Measurements from ENCODE around the gene CACNG1.

The CACNG1 gene

DNA sequence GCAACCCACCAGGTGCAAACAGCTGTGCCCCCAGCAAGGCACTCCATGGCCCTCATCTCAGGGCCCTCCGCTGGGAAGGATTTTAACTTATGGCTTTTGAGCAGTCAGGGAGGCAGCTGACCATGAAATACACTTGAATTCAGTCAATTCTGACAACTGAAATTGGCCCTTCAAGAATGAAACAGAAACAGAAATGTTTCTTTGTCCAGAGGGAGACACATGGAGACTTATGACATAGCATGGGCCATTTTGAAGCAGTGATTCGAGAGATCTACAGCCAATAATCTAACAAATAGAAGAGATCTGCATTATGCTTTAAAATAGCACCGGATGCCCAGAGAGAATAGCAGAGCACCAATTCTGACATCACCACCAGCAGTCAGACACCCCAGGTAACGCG, 7.5 kb downstream of the CACNG1 start:
- DNase-seq (ENCODE audit: low read depth) = no peak

DNA sequence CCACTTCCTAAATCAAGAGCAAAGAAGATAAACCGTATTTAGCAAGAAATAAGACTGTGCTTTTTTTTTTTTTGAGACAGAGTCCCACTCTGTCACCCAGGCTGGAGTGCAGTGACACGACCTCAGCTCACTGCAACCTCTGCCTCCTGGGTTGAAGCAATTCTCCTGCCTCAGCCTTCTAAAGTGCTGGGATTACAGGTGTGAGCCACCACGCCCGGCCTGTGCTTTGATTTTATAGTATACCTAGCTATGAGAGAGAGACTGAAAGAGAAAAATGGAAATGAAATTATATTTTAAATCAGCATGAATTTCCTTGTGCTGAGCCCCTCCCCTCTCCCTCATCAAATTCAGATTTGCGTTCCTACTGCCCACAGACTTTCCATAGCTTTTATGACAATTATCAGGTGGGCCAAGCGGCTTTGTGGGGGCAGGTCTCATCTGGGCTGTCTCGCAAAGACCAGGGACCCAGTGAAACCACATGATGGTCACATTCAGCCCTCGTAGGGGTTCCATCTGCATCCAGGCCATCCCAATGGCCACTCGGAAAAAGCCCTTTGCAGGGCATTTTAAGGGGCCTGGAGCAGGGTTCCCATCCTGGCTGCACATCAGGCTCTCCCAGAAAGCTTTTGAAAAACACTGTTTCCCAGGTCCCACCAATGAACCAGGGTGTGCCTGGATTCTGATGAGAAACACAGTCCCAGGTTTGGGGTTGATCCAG, 8.5 kb downstream of the CACNG1 start:
- no peak for DNase-seq (ENCODE audit: low read depth)

DNA sequence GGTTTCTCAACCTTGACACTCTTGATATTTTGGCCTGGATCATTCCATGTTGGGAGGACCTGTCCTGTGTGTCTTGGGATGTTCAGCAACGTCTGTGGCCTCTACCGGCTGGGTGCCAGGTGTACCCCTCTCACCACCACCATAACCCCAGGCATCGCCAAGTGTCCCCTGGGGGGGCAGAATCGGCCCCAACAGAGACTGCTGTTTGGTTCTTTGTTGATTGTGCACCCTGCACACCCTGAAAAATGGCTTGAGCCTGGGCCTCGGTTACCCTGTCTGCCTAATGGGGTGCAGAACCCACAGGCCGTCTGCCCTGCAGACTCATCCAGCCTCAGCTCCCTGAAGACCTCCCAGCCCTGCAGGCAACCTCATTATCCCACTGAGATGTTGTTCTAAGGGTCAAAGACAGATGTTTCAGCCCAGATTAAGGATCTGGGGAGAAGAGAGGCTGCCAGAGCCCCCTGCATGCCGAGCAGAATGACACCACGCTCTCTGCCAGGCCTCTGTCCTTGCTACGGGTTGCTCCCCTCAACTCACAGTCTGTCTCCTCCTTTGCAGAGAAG, 9.2 kb downstream of the CACNG1 start:
- DNase-seq (ENCODE audit: low read depth) = no peak

DNA sequence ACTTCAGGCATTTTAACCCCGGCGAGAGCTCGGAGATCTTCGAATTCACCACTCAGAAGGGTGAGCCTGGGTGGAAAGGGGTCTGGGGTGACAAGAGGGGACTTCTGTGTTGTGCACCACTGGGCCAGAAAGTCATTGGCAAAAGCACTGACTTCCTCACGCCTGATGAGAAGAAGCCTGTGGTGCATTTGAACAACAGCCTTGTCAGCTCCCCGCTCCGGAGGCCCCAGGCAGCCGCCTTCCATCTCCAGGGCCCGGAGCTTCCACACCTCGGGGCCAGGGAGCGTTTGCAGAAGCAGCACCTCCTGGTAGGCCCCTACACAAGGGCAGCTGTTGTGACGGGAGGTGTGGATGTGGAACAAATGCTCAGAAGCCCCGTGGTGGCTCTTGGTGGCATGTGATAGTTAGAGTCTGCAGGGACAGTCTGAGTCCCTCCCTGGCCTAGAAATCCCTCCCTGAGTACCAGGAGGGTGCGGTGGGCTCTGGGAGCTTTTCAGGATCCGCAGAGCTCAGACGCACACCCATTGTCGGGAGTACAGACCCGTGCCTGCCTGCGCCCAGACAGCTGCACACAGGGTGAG, 9.7 kb downstream of the CACNG1 start:
- no peak for DNase-seq (ENCODE audit: low read depth)

DNA sequence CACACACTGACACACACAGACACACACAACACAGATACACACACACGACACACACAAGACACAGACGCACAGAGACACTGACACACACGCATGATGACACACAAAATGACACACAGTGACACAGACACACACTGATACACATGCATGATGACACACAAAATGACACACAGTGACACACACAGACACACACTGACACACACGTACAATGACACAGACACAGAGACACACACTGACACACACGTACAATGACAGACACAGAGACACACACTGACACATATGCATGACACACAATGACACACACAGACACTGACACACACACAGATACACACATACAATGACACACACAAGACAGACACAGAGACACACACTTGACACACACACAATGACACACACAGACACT, 10.3 kb downstream of the CACNG1 start:
- no peak for DNase-seq (ENCODE audit: low read depth)

DNA sequence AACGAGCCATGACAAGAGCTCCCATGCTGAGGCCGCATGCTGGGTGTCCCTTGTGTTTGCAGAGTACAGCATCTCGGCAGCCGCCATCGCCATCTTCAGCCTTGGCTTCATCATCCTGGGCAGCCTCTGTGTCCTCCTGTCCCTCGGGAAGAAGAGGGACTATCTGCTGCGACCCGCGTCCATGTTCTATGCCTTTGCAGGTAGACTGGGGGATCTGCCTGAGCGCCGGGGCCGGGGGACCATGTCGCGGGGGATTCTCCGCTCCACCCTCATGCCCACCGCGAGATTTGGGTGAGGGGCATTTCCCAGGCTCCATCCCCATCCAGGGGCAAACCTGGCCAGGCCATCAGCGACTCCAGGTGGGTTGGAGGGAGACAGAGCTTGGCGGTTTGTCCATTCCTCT, 10.7 kb downstream of the CACNG1 start:
- DNase-seq (ENCODE audit: low read depth) = no peak

DNA sequence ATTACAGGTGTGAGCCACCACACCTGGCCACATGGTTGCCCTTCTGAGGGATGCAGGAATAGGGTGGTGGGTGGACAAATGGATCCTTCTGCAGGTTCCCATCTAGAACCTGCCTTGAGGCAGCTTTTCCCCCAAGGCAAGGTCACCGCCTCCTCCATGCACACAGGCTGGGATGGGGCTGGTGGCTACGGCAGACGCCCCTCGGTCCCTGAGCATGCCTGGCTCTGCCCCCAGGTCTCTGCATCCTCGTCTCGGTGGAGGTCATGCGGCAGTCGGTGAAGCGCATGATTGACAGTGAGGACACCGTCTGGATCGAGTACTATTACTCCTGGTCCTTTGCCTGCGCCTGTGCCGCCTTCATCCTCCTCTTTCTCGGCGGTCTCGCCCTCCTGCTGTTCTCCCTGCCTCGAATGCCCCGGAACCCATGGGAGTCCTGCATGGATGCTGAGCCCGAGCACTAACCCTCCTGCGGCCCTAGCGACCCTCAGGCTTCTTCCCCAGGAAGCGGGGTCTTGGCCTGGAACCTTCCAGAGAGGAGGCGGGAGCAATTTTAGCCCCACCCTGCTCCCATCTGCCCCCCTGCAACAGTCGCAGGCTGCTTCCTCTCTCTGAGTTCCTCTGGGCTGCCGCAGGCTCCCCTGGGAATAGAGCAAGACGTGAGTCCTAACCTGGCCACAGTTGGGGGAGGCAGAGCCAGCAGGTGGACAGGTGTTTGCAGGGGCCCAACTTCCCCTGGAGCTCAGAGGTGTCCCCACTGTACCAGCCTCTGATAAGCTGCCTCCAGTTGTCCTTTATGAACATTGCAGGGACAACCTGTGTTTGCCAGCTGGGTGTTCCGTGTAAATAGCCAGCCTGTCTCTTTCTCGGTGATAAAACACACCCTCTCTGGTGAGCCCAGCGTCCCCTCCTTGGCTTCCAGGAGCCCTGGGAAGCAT, 11.7 kb downstream of the CACNG1 start:
- no peak for DNase-seq (ENCODE audit: low read depth)

DNA sequence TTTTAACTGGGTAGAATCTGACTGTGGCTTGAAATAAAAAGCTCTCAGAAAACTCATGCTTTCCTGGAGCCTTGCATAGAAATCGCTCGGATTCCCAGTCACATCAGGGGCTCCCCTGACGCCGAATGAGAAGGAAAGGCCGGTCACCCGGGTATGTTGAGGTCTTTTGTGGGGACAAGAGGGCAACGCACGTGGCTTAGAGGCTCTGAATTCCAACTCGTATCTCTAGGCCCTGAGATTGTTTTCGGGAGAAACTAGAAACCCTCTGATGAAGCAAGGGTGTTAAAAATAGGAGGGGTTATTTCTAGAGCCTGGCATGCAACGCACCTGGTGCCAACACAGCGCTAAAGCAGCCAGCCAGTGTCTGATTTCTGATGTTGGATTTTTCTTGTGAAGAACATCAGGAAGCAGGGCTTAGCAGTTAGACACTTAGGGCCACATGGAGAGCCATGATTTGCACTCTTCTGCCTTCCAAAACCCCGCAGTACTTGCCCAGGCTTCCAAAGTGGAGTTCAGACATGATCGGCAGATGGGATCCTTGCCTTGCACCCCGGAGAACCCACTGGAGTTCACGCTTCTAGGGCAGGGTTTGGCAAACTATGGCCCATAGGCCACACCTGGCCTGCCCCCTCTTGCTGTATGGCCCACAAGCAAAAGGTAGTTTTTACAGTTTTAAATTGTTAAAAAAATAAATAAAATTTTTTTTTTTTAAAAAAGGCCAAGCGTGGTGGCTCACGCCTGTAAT, 12.6 kb downstream of the CACNG1 start:
- no peak for DNase-seq (ENCODE audit: low read depth)

DNA sequence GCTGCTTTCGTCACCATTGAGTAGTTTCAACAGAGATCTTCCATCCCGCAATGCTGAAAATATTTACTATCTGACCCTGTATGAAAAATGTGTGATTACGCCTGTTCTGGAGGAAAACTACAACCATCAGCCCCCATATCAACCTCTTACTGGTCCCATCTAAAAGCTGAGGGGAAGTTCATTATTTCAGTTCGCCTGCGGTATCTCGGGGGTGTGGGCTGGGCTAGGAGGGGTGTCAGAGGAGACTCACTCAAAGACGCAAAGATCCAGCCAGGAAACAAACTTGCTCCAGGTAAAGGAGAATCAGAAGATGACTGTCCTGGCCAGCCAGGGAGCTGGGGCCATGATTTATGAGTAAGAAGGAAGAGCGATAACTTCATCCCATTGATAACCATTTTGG, 13.7 kb downstream of the CACNG1 start:
- DNase-seq (ENCODE audit: low read depth) = no peak

DNA sequence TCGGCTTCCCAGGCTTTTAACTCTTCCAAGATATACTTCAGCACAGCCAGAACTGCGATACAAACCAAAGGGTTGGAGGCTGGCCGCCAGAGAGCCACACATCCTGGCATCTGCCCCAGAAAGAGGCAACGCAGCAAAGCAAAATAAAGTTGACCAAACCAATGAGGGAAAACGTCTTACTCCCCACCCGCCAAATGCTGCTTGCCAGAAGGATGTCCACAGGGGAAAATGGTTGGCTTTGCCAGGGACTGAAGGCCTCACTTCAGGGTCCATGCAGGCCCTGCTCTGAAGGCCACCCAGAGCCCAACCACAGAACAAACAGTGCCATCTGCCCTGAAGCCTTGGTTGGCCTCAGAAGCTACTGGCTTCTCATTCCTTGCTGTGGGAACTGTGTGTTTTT, 15.0 kb downstream of the CACNG1 start:
- DNase-seq (ENCODE audit: low read depth) = no peak

DNA sequence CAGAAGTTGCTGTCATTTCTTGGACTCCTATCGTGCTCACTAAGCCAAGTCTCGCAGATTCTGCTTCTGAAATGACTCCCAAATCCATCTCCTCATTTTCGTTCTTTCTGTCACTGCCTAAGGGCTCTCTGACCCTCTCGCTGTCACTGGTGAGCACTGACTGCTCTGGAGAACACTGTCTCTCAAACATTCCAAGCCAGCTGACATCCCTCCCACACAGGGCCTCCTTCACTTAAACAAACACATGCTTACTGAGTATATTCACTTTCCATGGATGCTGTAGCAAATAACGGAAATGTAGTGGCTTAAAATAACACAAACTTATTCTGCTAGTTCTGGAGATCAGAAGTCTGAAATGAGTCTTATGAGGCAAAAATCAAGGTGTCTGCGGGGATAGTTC, 18.8 kb downstream of the CACNG1 start:
- DNase-seq (ENCODE audit: low read depth) = no peak

DNA sequence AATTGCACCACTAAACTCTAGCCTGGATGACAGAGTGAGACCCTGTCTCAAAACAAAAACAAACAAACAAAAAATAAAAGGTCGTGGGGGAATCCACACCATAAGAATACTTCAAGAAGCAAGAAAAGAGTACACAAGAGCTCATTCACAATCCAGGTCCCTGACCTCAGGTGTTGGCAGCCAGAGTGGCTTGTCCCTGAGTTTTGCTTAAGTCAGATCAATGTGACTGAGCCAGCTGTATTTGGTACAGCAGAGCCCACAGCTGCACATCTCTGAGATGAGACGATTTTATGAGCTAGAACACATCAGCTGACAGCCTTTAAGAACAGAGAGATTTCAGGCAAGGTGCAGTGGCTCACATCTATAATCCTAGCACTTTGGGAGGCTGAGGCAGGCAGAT, 22.4 kb downstream of the CACNG1 start:
- no peak for DNase-seq (ENCODE audit: low read depth)

DNA sequence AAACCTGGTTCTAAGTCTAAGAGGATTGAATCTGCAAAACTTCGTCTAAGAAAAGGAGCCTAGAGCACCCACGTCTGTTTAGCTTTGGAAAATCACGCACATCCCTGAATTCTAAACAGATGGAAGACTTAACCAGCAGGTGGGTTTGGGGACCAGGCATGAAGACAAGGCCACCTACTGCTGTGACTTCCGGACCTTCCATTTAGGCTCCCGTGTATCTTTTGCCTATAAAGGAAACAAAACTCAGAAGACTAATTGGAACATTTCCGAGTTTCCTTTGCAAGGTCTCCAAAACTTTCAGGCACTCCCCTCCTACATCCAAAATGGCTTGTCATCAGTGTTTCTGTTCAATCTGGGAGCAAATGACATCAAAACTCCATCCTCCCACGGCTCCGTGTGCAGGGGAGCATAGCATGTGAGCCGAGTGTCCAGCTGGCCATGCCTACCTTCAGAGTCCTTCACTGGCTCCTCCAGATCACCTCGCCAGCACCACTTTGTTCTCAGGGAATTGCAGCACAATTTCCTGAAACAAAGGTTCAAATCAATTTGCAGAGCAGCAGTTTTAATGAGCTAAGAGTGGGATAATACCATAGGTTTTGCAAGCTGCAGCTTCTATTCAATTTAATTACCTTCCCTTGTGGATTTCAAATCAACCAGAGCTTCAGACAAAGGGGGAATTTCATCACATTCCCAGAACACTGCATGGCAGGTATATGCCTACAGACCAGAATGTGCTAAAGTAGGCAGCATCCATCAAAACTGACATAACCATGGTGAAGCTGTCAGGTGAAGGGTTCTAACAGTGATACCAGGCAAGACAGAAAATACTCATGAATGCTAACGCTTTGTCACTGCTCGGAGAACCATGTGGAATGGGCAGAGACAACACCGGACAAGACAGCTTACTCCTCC, 23.5 kb downstream of the CACNG1 start:
- no peak for DNase-seq (ENCODE audit: low read depth)

DNA sequence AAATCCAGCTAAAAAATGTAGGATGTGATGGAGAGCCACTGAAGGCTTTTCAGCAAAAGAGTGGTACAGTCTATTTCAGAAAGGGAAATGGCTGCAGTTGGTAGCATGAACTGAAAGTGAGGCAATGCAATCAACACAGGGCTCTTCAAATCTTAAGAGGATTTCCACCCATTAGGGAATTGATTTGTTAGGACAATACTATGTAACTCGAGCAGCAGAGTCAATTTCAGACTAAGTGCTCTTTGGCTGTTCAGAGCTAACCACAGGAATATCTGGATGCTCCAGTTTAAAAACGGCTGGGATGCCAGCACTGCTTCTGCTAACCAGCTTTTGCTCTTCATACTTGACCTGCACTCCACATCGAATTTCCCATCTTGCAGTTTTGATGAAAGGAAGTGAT, 24.6 kb downstream of the CACNG1 start:
- no peak for DNase-seq (ENCODE audit: low read depth)

DNA sequence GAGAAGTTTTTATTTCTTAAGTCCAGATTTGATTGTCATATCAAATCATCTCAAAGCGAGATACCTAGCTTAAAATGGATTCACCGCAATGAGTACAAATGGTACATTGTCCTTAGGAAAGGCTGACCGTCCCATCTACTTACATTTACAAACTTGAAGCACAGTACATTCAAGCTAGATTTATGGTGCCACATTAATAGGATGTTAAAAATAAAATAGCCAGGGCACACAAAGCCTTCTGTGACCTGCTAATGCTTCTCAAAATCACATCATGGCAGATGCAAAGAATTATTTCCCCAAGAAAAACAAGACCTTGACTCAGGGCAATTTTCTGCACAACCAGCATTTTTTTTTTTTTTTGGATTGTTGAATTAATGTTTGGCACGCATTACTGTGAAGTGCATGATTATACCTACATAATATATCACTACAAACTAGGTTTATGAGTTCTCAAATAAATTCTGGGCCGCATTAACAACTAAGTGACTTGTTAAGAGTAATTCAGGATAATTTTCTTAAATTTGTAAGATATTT, 25.3 kb downstream of the CACNG1 start:
- DNase-seq (ENCODE audit: low read depth) = no peak

DNA sequence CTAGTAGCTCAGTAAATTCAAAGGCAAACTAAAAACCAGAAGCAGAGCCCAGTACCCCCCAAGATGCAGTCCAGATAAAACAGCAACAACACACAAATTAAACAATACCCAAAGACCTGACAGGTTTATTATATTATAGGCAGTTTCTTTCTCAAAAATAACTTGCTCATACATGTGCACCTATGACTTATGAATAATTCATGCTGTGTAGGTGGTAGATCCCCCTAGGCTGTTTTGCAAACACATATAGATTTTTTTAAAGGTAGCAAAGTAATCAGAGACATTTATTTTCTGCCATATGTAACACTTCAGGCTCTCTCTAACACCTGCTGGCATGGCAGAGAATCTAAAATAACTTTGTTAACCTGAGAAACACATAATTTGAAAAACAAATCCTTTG, 27.2 kb downstream of the CACNG1 start:
- no peak for DNase-seq (ENCODE audit: low read depth)

DNA sequence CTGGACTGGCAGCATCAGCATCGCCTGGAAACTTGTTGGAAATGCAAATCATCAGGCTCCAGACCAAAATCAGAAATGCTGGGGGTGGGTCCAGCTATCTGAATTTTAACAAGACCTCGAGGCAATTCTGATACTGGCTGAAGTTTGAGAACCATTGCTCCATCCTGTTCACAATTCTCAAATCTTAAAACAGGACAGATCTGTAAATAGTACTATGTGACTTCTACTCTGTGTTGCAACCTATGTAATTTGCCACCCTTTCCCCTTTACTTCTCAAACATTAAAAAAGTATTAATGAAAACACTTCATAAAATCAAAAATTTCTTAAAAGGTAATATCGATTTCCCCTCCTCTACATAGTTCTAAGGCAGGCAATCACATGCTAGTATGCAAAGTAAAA, 28.5 kb downstream of the CACNG1 start:
- no peak for DNase-seq (ENCODE audit: low read depth)

DNA sequence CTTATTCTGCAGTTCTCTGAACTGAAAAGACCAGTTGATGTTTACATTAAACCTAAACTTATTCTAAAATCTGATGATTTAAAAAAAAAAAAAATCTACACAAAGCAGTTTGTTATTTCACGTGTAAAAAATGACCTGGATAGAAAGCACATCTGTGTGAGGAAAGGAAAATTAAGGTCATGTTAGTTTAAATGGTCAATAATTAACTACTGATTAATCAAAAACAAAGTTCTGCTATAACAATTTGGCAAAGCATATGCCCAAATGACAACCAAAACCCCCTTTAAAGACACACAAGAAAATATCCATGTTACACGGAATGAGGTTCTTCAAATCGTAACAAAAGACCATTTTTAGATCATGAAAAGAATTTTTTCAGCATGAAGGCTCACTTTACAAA, 30.4 kb downstream of the CACNG1 start:
- DNase-seq (ENCODE audit: low read depth) = no peak

DNA sequence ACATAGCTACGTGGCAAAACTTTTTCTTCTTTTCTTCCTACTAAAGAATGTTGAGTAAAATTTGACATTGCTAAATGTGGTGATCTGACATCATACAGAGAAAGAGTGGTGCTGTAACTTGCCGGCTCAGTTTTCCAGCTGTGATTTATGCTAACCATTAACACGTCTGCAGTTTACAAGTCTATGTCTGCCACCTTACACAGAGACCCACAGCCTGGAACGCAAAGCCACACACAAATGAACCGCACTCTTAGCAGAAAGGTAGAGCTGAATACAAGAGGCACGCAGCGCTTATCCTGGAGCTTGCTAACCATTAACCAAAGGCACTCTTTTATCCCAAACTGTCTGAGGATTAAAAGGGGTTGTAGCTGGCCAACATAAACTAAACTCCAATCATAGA, 31.9 kb downstream of the CACNG1 start:
- DNase-seq (ENCODE audit: low read depth) = no peak

DNA sequence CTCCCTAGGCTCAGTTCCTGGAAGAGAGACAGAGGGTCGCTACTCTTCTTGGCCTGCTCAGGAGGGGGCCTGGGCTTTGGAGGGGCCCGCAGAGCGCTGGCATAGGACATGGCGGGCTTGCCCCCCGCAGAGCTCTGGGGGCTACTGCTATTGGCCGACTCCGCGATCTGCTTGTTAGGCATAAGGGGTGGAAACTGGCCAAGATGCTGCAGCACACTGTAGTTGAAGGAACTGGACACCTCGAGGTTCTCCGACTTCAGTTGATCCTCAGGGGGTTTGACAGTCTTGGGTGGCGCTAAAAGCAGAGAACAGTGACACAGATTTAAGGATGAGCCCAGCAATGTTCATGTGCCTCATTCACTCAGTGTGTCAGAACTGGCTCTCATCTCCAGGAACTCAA, 33.9 kb downstream of the CACNG1 start:
- no peak for DNase-seq (ENCODE audit: low read depth)

DNA sequence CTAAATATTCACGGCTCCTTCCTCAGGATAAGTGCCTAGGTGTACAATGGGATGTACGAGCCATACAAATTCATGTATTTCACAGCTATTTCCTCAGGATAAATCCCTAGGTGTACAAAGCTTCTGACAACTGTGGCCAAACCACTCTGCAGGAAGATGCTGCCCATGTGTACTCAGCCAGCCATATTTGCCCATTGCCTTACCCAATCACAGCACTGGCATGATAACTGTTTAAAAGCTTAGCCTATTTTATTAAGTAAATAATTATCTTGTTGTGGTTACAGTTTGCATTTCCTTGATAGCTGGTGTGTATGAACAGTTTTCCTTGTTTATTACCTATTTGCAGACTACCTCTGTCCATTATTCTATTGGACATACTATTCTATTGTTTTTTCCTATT, 35.1 kb downstream of the CACNG1 start:
- no peak for DNase-seq (ENCODE audit: low read depth)

Data from ELR (cell line).